ENCODE data around the gene FCRL5. TPM values are rescaled to one million over a fixed set of nuclear protein-coding genes. Genes with fewer than 3 reads are reported as not detected.

The FCRL5 gene
- total RNA-seq, 1 donor from 2014 or later = not detected

DNA sequence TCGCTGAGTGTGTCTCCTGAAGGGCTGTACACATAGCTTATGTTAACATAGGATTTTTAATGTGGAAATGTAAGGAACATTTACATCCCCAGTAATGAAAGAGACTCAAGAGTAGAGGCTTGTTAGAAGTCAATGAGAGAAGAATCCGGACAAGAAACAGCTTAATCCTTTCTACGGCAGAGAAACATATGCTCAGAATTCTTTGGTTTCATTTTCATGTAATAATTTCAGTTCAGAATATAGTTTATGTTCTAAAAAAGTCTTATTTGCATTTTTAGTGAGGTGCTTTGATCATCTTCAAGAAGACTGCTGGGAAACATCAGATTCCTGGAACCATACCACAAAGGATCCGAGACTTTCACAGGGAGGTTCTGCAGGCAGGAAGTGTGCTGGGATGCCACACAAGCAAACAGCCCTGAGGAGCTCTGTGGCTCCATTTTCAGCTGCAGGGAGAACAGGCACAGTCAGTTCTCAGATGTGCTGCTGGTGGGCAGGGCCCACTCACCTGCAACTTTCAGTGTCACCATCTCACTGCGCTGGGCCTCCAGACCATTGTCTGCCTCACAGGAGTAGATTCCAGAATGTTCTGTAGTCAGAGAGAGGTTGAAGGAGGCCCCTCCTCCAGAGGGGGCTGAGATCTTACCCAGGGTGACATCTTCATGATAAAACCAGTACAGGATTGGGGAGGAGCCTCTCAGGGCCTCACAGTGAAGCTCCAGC is 28.4 kb downstream of the FCRL5 start:
- Mint-ChIP-seq H3K4me3 (no peak overlapping the region), H3K27me3 (ENCODE audit: low read depth) (peaks cover 13% of the 10 kb centered on the region), H3K4me1 (no peaks in the 10 kb centered on the region), H3K9me3 (no peaks in the 10 kb centered on the region), H3K27ac (no peak overlapping the region), H3K36me3 (no peaks in the 10 kb centered on the region)
- TF ChIP-seq, protein P1, sequence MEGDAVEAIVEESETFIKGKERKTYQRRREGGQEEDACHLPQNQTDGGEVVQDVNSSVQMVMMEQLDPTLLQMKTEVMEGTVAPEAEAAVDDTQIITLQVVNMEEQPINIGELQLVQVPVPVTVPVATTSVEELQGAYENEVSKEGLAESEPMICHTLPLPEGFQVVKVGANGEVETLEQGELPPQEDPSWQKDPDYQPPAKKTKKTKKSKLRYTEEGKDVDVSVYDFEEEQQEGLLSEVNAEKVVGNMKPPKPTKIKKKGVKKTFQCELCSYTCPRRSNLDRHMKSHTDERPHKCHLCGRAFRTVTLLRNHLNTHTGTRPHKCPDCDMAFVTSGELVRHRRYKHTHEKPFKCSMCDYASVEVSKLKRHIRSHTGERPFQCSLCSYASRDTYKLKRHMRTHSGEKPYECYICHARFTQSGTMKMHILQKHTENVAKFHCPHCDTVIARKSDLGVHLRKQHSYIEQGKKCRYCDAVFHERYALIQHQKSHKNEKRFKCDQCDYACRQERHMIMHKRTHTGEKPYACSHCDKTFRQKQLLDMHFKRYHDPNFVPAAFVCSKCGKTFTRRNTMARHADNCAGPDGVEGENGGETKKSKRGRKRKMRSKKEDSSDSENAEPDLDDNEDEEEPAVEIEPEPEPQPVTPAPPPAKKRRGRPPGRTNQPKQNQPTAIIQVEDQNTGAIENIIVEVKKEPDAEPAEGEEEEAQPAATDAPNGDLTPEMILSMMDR (IDR thresholded peaks at IDR 0.05; ENCODE audit: unreplicated experiment) = no peak
- DNase-seq (ENCODE audit: low spot score in 2 of 2, unreplicated experiment in 2 of 2) = no peak

DNA sequence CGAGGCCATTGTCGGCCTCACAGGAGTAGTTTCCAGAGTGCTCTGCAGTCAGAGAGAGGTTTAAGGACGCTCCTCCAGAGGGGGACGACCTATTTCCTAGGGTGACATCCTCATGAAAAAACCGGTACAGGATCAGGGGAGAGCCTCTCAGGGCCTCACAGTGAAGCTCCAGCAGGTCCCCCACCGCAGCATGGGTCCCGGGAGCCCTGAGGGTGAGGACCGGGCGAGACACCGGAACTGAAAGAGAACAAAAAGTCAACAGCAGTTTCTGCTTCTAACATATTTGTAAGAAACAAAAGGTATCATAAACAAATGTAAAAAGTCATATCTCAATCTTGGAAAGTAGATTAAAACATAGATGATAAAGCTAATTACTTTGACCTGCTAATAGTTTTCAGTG is 31.3 kb downstream of the FCRL5 start:
- no peak for DNase-seq (ENCODE audit: low spot score in 2 of 2, unreplicated experiment in 2 of 2)
- peaks cover 10% of the 10 kb centered on the region for H3K27me3 Mint-ChIP-seq (ENCODE audit: low read depth)
- no peak overlapping the region for H3K4me3 Mint-ChIP-seq
- H3K27ac Mint-ChIP-seq = no peak overlapping the region
- TF ChIP-seq, protein P1 (IDR thresholded peaks at IDR 0.05; ENCODE audit: unreplicated experiment) = no peak
- no peaks in the 10 kb centered on the region for H3K4me1 Mint-ChIP-seq
- no peaks in the 10 kb centered on the region for H3K36me3 Mint-ChIP-seq
- no peaks in the 10 kb centered on the region for H3K9me3 Mint-ChIP-seq

DNA sequence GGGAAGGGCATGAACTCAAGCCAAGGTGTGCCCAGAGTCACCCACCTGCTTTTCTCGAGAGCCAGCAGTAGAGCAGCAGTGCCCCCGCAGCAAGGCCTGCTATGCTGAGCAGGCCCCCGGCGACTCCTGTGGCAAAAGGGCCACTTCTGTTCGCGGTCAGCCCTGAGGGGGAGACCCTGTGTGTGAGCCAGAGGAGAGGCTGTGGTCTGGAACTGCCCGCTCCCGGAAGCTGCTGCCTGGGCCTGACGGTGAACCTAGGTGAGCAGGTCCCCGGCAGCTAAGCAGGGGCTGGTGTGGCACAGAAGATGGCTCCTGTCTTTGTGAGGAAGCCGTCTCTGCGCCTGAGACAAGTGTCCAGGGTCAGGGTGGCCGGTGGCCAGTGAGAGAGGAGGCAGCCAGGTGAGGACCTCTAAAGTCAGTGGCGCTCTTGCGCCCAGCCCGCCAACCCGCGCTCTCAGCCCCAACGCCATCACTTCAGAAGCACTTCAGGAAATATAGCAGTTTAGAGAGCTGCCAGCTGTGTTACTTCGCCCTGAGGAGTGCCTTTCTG is 31.9 kb downstream of the FCRL5 start:
- Mint-ChIP-seq H3K4me1 (no peaks in the 10 kb centered on the region), H3K4me3 (no peak overlapping the region), H3K9me3 (no peaks in the 10 kb centered on the region), H3K27ac (no peak overlapping the region), H3K36me3 (no peaks in the 10 kb centered on the region), H3K27me3 (ENCODE audit: low read depth) (peaks cover 10% of the 10 kb centered on the region)
- TF ChIP-seq, protein P1 (IDR thresholded peaks at IDR 0.05; ENCODE audit: unreplicated experiment) = no peak
- no peak for DNase-seq (ENCODE audit: low spot score in 2 of 2, unreplicated experiment in 2 of 2)

DNA sequence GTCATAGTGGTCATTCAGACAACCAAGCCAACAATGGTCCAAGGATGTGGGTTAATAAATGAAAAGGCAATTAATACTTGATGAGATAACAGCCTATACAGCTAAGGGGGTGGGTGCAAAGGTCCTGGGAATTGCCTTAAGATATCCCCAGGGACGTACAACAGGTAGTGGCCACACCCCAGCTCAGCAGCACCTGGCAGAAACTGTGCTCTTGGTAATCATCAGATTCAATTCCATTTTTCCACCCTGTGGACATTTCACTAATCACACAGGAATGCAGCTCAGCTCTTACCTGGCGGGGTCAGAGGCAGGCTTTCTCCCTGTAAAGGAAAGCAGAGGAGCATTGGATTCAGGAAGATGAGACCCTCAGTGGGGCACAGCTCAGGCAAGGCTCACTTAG is 32.9 kb downstream of the FCRL5 start:
- no peak overlapping the region for H3K27ac Mint-ChIP-seq
- H3K4me3 Mint-ChIP-seq = no peak overlapping the region

DNA sequence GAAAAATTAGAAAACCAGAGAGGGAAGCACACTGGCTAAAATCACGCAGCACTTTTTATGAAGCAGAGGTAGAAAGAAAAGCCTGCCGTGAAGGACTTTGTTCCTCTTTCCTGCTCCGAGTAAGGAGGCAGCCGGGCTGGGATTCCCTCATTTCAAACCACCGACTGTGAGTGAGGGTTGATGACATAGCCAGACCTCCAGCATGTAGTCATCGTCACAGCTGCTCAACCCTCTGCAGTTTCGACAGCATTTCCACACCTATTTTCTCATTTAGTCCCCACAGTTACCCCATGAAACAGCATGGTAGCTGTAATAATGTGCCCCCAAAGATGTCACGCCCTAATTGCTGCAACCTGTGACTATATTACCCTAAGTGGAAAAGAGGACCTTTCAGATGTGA is 35.3 kb downstream of the FCRL5 start:
- no peak overlapping the region for H3K4me3 Mint-ChIP-seq
- H3K36me3 Mint-ChIP-seq = no peaks in the 10 kb centered on the region
- TF ChIP-seq, protein P1 (IDR thresholded peaks at IDR 0.05; ENCODE audit: unreplicated experiment) = no peak
- no peak for DNase-seq (ENCODE audit: low spot score in 2 of 2, unreplicated experiment in 2 of 2)
- no peaks in the 10 kb centered on the region for H3K9me3 Mint-ChIP-seq
- peaks cover 2% of the 10 kb centered on the region for H3K4me1 Mint-ChIP-seq
- no peaks in the 10 kb centered on the region for H3K27me3 Mint-ChIP-seq (ENCODE audit: low read depth)
- H3K27ac Mint-ChIP-seq = no peak overlapping the region

More for the DNA sequence above, 32.9 kb downstream of the FCRL5 start:
- Mint-ChIP-seq H3K4me1 (no peaks in the 10 kb centered on the region), H3K36me3 (no peaks in the 10 kb centered on the region), H3K9me3 (no peaks in the 10 kb centered on the region), H3K27me3 (ENCODE audit: low read depth) (peaks cover 8% of the 10 kb centered on the region)
- no peak for DNase-seq (ENCODE audit: low spot score in 2 of 2, unreplicated experiment in 2 of 2)
- TF ChIP-seq, protein P1 (IDR thresholded peaks at IDR 0.05; ENCODE audit: unreplicated experiment) = no peak
